Liver (tissue), 9 donors: ENCODE measurements around the gene LDLRAD4. TPM values are rescaled to one million over a fixed set of nuclear protein-coding genes. Genes with fewer than 3 reads are reported as not detected.

Source experiments
- DNase-seq: peaks from one replicate; pipeline ENCODE4 v3.0.0-alpha.2; 2017; ENCODE audit warnings: low spot score
- H3K27ac ChIP-seq, 2 donors: one replicate each; pipeline ENCODE4 v1.7.0; 2013; ENCODE audit warnings: inconsistent platforms in 2 of 2, low read length in 2 of 2, control low read depth in 1 of 2, low read depth in 1 of 2, mild to moderate bottlenecking in 1 of 2
- H3K27me3 ChIP-seq, 4 donors: one replicate each; pipeline versions ENCODE4 v1.6.1 to v1.7.0; 2013; ENCODE audit warnings: low read length in 3 of 4, inconsistent platforms in 1 of 4, mild to moderate bottlenecking in 1 of 4, moderate library complexity in 1 of 4; ENCODE audit not compliant: control insufficient read depth in 4 of 4, insufficient read depth in 4 of 4
- H3K36me3 ChIP-seq, 4 donors: one replicate each; pipeline versions ENCODE4 v1.6.1 to v1.7.0; 2013; ENCODE audit warnings: low read length in 3 of 4, mild to moderate bottlenecking in 3 of 4, low read depth in 1 of 4, moderate library complexity in 1 of 4; ENCODE audit not compliant: control insufficient read depth in 4 of 4, insufficient read depth in 3 of 4
- H3K4me1 ChIP-seq, 4 donors: one replicate each; pipeline versions ENCODE4 v1.6.1 to v1.7.0; 2013; ENCODE audit warnings: low read length in 3 of 4, mild to moderate bottlenecking in 3 of 4, moderate library complexity in 1 of 4; ENCODE audit not compliant: control insufficient read depth in 4 of 4, insufficient read depth in 4 of 4
- H3K4me3 ChIP-seq, 3 donors: one replicate each; pipeline versions ENCODE4 v1.6.1 to v1.7.0; 2013; ENCODE audit warnings: low read length in 3 of 3, control low read depth in 1 of 3, low read depth in 1 of 3, mild to moderate bottlenecking in 1 of 3
- H3K9ac ChIP-seq, 2 donors: one replicate each; pipeline ENCODE4 v1.7.0; 2013; ENCODE audit warnings: low read length in 2 of 2, mild to moderate bottlenecking in 2 of 2, moderate library complexity in 2 of 2, control low read depth in 1 of 2, low read depth in 1 of 2
- H3K9me3 ChIP-seq, 4 donors: one replicate each; pipeline versions ENCODE4 v1.6.1 to v1.7.0; 2013; ENCODE audit warnings: low read length in 3 of 4; ENCODE audit not compliant: control insufficient read depth in 4 of 4
- EGR1 ChIP-seq, 2 donors: IDR thresholded peaks; 2 replicates each; pipeline ENCODE4 v1.6.1; 2016 to 2018; ENCODE audit warnings: antibody characterized with exemption in 2 of 2, low read depth in 2 of 2
- FOXA1 ChIP-seq: IDR thresholded peaks from 2 replicates; pipeline ENCODE4 v1.6.1; 2016; ENCODE audit warnings: antibody characterized with exemption
- FOXA2 ChIP-seq: IDR thresholded peaks from 2 replicates; pipeline ENCODE4 v1.6.1; 2016; ENCODE audit warnings: antibody characterized with exemption
- GABPA ChIP-seq, 2 donors: IDR thresholded peaks in 1 of 2; conservative IDR thresholded peaks in 1 of 2; 2 replicates each; pipeline ENCODE4 v1.6.1; 2016; ENCODE audit warnings: antibody characterized with exemption in 2 of 2, mild to moderate bottlenecking in 1 of 2, moderate library complexity in 1 of 2
- HNF4A ChIP-seq, 2 donors: conservative IDR thresholded peaks; 2 replicates each; pipeline ENCODE4 v1.6.1; 2016; ENCODE audit warnings: antibody characterized with exemption in 2 of 2, mild to moderate bottlenecking in 2 of 2
- HNF4G ChIP-seq: IDR thresholded peaks from 2 replicates; pipeline ENCODE4 v1.6.1; 2016; ENCODE audit warnings: antibody characterized with exemption
- JUND ChIP-seq, 2 donors: IDR thresholded peaks; 2 replicates each; pipeline ENCODE4 v1.6.1; 2016; ENCODE audit warnings: antibody characterized with exemption in 2 of 2
- NR2F2 ChIP-seq: IDR thresholded peaks from 2 replicates; pipeline ENCODE4 v1.6.1; 2016; ENCODE audit warnings: antibody characterized with exemption
- RAD21 ChIP-seq, 2 donors: IDR thresholded peaks; 2 replicates each; pipeline ENCODE4 v1.6.1; 2016; ENCODE audit warnings: antibody characterized with exemption in 2 of 2, mild to moderate bottlenecking in 2 of 2
- RXRA ChIP-seq, 2 donors: IDR thresholded peaks; 2 replicates each; pipeline ENCODE4 v1.6.1; 2017 to 2018; ENCODE audit warnings: antibody characterized with exemption in 2 of 2, mild to moderate bottlenecking in 1 of 2
- SP1 ChIP-seq: IDR thresholded peaks from 2 replicates; pipeline ENCODE4 v1.6.1; 2018; ENCODE audit warnings: antibody characterized with exemption, mild to moderate bottlenecking
- YY1 ChIP-seq: IDR thresholded peaks from 2 replicates; pipeline ENCODE4 v1.6.1; 2016; ENCODE audit warnings: antibody characterized with exemption, mild to moderate bottlenecking
- WGBS: extraction: QIAGEN DNeasy Blood & Tissue Kit; methylation state at CpG from one replicate; pipeline ENCODE4 v1.1.7; 2013; 5-methylcytosine and 5-hydroxymethylcytosine counted together
- polyA plus RNA-seq, 2 donors: library from polyadenylated mRNA; stranded (reverse) in 1 of 2; unstranded in 1 of 2; fragments of 200-250 nt in 1 of 2; fragments of >200 nt in 1 of 2; fragmentation: Nextera tagmentation in 1 of 2; extraction: Ambion mirVana in 1 of 2; gene quantifications; one replicate each; pipeline versions ENCODE4 v1.2.1 to v1.2.3, GENCODE V29; 2013 to 2015
- total RNA-seq, 2 donors: library from RNA; depleted of rRNA; stranded (reverse); fragments of >200 nt; gene quantifications; one replicate each; pipeline ENCODE4 v1.2.3, GENCODE V29; 2014
- TF ChIP-seq, protein P1 (sequence below): IDR thresholded peaks from 2 replicates; pipeline ENCODE4 v1.6.1; 2016; ENCODE audit warnings: antibody characterized with exemption
- TF ChIP-seq, protein P2 (sequence below): IDR thresholded peaks from 2 replicates; pipeline ENCODE4 v1.6.1; 2016; ENCODE audit warnings: antibody characterized with exemption
- TF ChIP-seq, protein P3 (sequence below): IDR thresholded peaks from 2 replicates; pipeline ENCODE4 v1.6.1; 2016; ENCODE audit warnings: antibody characterized with exemption
- TF ChIP-seq, protein P4 (sequence below): IDR thresholded peaks from 2 replicates; pipeline ENCODE4 v1.6.1; 2016; ENCODE audit warnings: antibody characterized with exemption, mild to moderate bottlenecking
- donor health status: healthy.
- donor health status: healthy.
- donor health status: healthy.
- donor health status: healthy.
- donor health status: healthy.

LDLRAD4 gene
- total and polyA plus RNA-seq, 4 donors, result 4.8 to 41.7 (median 12.7) TPM

DNA sequence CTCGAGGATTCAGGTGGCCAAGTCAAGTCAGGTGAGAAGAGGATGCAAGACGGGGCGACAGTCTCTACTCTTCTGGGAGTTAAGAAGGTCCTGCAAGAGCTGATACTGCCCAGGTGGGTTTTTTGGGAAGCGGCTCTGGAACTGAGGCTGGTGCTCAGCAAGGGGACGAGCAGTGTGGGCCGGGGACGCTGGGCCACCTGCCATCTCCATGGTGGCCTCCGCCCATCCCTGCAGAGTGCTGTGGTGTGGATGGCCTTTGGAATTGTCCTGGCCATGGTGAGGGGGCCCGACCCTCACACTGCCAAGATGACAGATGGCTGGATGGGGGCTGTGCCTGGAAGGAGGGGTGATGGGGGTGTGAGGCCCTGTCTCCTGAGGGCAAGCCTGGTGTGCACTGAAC lies 34.2 kb upstream of the LDLRAD4 start:
- WGBS, result 95% methylated on average over 9 of the region's 9 CpGs
- no peaks in the 10 kb centered on the region for H3K9me3 ChIP-seq
- no peak for DNase-seq
- peaks cover 12 to 50% (median 43%) of the 10 kb centered on the region in 4 donors for H3K4me1 ChIP-seq
- H3K4me3 ChIP-seq, result no peak overlapping the region
- no peaks in the 10 kb centered on the region for H3K27me3 ChIP-seq
- no peak for TF ChIP-seq FOXA1
- TF ChIP-seq, protein P1, sequence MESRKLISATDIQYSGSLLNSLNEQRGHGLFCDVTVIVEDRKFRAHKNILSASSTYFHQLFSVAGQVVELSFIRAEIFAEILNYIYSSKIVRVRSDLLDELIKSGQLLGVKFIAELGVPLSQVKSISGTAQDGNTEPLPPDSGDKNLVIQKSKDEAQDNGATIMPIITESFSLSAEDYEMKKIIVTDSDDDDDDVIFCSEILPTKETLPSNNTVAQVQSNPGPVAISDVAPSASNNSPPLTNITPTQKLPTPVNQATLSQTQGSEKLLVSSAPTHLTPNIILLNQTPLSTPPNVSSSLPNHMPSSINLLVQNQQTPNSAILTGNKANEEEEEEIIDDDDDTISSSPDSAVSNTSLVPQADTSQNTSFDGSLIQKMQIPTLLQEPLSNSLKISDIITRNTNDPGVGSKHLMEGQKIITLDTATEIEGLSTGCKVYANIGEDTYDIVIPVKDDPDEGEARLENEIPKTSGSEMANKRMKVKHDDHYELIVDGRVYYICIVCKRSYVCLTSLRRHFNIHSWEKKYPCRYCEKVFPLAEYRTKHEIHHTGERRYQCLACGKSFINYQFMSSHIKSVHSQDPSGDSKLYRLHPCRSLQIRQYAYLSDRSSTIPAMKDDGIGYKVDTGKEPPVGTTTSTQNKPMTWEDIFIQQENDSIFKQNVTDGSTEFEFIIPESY, result no peak
- TF ChIP-seq, protein P2, sequence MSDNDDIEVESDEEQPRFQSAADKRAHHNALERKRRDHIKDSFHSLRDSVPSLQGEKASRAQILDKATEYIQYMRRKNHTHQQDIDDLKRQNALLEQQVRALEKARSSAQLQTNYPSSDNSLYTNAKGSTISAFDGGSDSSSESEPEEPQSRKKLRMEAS, result no peak
- TF ChIP-seq HNF4G, result no peak
- TF ChIP-seq FOXA2, result no peak
- TF ChIP-seq EGR1 (IDR thresholded peaks at IDR 0.05; ENCODE audit: low read depth in 2 of 2), result no peak
- no peak for TF ChIP-seq NR2F2
- no peak for TF ChIP-seq GABPA (IDR thresholded peaks at IDR 0.05 in 1 of 2, conservative IDR thresholded peaks at IDR 0.05 in 1 of 2)
- H3K9ac ChIP-seq, result no peak overlapping the region
- no peaks in the 10 kb centered on the region for H3K36me3 ChIP-seq
- H3K27ac ChIP-seq, result peak overlapping the region; percentile 52 to 89

DNA sequence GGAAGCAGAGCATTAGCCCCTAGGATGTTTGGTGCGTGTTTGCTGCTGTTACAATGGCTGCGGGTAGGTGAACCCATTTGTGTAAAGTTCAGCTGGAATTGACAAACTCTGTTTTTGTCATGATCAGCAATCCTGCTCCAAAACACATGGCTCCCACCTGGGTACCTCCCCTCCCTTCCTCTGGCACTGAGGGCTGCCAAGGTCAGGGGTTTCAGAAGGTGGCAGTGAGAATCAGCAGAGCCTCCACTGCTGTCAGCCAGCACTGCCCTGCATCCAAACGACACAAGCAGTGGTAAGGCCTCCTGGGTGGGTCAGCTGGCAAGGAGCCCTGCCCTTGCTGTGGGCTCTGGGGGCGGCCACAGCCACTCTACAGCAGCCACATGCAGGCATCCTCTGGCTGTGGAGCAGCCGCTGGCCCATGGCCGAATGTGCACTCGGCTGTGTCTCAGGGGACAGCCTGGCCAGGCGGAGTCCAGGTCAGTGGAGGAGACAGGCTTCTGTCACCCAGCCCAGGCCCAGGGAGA lies 32.8 kb upstream of the LDLRAD4 start:
- H3K4me1 ChIP-seq, result peaks cover 12 to 40% (median 36%) of the 10 kb centered on the region in 4 donors
- no peaks in the 10 kb centered on the region for H3K36me3 ChIP-seq
- H3K4me3 ChIP-seq, result no peak overlapping the region
- no peaks in the 10 kb centered on the region for H3K9me3 ChIP-seq
- peak overlapping the region; percentile 52 to 89 for H3K27ac ChIP-seq
- no peaks in the 10 kb centered on the region for H3K27me3 ChIP-seq
- TF ChIP-seq RXRA (IDR thresholded peaks at IDR 0.05) (peak; percentile 73 to 77), HNF4A (conservative IDR thresholded peaks at IDR 0.05) (no peak), SP1 (peak; percentile 48), JUND (IDR thresholded peaks at IDR 0.05) (no peak), FOXA2 (no peak), EGR1 (IDR thresholded peaks at IDR 0.05; ENCODE audit: low read depth in 2 of 2) (no peak), FOXA1 (no peak), RAD21 (IDR thresholded peaks at IDR 0.05) (peak in 1 of 2 donors; percentile 16), YY1 (peak; percentile 77)
- TF ChIP-seq, protein P1, result no peak
- TF ChIP-seq, protein P3, sequence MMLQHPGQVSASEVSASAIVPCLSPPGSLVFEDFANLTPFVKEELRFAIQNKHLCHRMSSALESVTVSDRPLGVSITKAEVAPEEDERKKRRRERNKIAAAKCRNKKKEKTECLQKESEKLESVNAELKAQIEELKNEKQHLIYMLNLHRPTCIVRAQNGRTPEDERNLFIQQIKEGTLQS, result no peak
- TF ChIP-seq, protein P2, result no peak
- TF ChIP-seq, protein P4, sequence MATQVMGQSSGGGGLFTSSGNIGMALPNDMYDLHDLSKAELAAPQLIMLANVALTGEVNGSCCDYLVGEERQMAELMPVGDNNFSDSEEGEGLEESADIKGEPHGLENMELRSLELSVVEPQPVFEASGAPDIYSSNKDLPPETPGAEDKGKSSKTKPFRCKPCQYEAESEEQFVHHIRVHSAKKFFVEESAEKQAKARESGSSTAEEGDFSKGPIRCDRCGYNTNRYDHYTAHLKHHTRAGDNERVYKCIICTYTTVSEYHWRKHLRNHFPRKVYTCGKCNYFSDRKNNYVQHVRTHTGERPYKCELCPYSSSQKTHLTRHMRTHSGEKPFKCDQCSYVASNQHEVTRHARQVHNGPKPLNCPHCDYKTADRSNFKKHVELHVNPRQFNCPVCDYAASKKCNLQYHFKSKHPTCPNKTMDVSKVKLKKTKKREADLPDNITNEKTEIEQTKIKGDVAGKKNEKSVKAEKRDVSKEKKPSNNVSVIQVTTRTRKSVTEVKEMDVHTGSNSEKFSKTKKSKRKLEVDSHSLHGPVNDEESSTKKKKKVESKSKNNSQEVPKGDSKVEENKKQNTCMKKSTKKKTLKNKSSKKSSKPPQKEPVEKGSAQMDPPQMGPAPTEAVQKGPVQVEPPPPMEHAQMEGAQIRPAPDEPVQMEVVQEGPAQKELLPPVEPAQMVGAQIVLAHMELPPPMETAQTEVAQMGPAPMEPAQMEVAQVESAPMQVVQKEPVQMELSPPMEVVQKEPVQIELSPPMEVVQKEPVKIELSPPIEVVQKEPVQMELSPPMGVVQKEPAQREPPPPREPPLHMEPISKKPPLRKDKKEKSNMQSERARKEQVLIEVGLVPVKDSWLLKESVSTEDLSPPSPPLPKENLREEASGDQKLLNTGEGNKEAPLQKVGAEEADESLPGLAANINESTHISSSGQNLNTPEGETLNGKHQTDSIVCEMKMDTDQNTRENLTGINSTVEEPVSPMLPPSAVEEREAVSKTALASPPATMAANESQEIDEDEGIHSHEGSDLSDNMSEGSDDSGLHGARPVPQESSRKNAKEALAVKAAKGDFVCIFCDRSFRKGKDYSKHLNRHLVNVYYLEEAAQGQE, result no peak
- WGBS, result 39% methylated on average over 8 of the region's 8 CpGs
- peak overlapping the region in 1 of 2 donors; percentile 33 for H3K9ac ChIP-seq
- DNase-seq, result no peak
